ENCODE data around the gene FAM124A. TPM values are rescaled to one million over a fixed set of nuclear protein-coding genes. Genes with fewer than 3 reads are reported as not detected.

The FAM124A gene
- total RNA-seq (1 to 10 TPM in 6 of 7 donors, under 1 TPM in 1; 0.48 to 8.8 (median 1.9) TPM), polyA plus RNA-seq (1 to 10 TPM in 1 of 2 donors, under 1 TPM in 1; 0.63 to 2.3 TPM)
- long read RNA-seq, donor 1, partial matches to known transcripts = 0 of 3 reads
- long read RNA-seq, donor 1, other reads (novel, unspliced or antisense) = 3 of 3 reads
- long read RNA-seq, donor 2, full-length matches to known transcripts = 3 of 3 reads
- long read RNA-seq, donor 2, partial matches to known transcripts = 0 of 3 reads
- long read RNA-seq, donor 2, other reads (novel, unspliced or antisense) = 0 of 3 reads
- long read RNA-seq, donor 3, partial matches to known transcripts = 0 of 4 reads
- long read RNA-seq, donor 3, other reads (novel, unspliced or antisense) = 4 of 4 reads

DNA sequence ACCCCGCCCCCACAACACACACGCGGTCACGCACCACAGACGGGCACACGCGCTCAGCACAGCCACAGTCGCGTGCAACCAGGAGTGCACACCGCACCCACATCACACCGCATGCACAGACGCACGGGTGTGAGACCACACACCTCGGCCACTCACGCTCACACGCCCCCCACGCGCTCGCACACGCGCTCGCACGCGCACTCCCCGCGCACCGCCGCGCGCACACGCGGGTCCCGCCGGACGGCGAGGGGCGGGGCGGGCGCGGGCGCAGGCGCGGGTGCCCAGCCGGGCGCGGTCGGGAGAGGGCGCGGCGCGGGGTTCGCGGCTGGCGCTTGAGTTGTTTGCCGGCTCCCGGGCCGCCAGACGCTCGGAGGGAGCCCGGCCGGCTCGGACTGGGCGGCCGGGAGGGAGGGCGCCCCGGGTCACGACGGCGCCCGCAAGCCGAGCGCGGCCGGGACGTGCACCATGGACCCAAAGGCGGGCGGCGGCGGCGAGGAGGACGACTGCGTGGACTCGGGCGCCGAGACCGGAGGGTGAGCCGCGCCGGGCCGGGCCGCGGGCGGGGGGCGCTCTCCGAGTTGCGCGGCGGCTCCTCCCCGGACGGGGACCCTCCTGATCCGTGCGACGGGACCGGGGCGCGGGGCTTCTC is at the start of gene FAM124A:
Gene FAM124A (plus strand): TSS at position 362 of the 649 bp plus-strand sequence. CDS start 104 bp downstream, at position 466.
- no peak for TF ChIP-seq EP300 (IDR thresholded peaks at IDR 0.05)
- TF ChIP-seq, protein P1, sequence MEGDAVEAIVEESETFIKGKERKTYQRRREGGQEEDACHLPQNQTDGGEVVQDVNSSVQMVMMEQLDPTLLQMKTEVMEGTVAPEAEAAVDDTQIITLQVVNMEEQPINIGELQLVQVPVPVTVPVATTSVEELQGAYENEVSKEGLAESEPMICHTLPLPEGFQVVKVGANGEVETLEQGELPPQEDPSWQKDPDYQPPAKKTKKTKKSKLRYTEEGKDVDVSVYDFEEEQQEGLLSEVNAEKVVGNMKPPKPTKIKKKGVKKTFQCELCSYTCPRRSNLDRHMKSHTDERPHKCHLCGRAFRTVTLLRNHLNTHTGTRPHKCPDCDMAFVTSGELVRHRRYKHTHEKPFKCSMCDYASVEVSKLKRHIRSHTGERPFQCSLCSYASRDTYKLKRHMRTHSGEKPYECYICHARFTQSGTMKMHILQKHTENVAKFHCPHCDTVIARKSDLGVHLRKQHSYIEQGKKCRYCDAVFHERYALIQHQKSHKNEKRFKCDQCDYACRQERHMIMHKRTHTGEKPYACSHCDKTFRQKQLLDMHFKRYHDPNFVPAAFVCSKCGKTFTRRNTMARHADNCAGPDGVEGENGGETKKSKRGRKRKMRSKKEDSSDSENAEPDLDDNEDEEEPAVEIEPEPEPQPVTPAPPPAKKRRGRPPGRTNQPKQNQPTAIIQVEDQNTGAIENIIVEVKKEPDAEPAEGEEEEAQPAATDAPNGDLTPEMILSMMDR (IDR thresholded peaks at IDR 0.05) = peak in 2 of 3 donors; percentile 26 to 36
- no peak for TF ChIP-seq POLR2A (IDR thresholded peaks at IDR 0.05)
- Histone ChIP-seq H3K36me3 (no peaks in the 10 kb centered on the region), H3K27ac (no peak within 1 kb of the TSS), H3K27me3 (no peaks in the 10 kb centered on the region), H3K9me3 (no peaks in the 10 kb centered on the region), H3K4me3 (peak within 1 kb of the TSS; percentile 48), H3K4me1 (ENCODE audit: insufficient read depth) (peaks cover 5% of the 10 kb centered on the region)
- WGBS, 3 donors = 0 to 1% (median 1%) methylated on average over 16 to 106 of the region's 106 CpGs
- DNase-seq = peak; percentile 30 to 73 (median 51)
- intact Hi-C loops (cut with DNase I) = loop anchor here in 3 of 4 donors (2.0 to 10.0 kb wide), 4 partner anchors 53 to 503 kb away; no protein-coding TSS in a partner anchor

DNA sequence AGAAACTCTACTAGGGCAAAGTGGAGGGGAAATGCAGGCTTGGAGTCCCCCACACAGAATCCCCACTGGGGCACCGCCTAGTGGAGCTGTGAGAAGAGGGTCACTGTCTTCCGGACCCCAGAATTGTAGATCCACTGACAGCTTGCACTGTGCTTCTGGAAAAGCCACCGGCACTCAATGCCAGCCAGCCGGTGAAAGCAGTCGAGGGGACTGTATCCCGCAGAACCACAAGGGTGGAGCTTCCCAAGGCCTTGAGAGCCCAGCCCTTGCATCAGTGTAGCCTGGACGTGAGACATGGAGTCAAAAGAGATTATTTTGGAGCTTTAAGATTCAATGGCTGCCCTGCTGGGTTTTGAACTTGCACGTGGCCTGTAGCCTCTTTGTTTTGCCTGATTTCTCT is 47.2 kb upstream of the FAM124A start:
- no peak for DNase-seq
- H3K4me1 ChIP-seq (ENCODE audit: insufficient read depth) = no peaks in the 10 kb centered on the region
- WGBS, 3 donors = 74 to 90% (median 78%) methylated on average over 8 of the region's 8 CpGs
- H3K36me3 ChIP-seq = no peaks in the 10 kb centered on the region
- no peak overlapping the region for H3K27ac ChIP-seq
- TF ChIP-seq EP300 (IDR thresholded peaks at IDR 0.05) = no peak
- TF ChIP-seq, protein P1 (IDR thresholded peaks at IDR 0.05) = no peak
- TF ChIP-seq POLR2A (IDR thresholded peaks at IDR 0.05) = no peak
- H3K9me3 ChIP-seq = no peaks in the 10 kb centered on the region
- no peak overlapping the region for H3K4me3 ChIP-seq
- intact Hi-C loops (cut with DNase I) = no loop called here
- no peaks in the 10 kb centered on the region for H3K27me3 ChIP-seq

GRCh38 chr13:51175639-51176038 is 46.6 kb upstream of the FAM124A start:
- intact Hi-C loops (cut with DNase I) = no loop called here
- no peak for DNase-seq
- Histone ChIP-seq H3K9me3 (no peaks in the 10 kb centered on the region), H3K27ac (no peak overlapping the region), H3K27me3 (no peaks in the 10 kb centered on the region), H3K4me1 (ENCODE audit: insufficient read depth) (no peaks in the 10 kb centered on the region), H3K4me3 (no peak overlapping the region), H3K36me3 (no peaks in the 10 kb centered on the region)
- WGBS, 3 donors = 49 to 67% (median 50%) methylated on average over 1 of the region's 1 CpG
- TF ChIP-seq EP300 (IDR thresholded peaks at IDR 0.05) (no peak), POLR2A (IDR thresholded peaks at IDR 0.05) (no peak)
- TF ChIP-seq, protein P1 (IDR thresholded peaks at IDR 0.05) = no peak

- no peaks in the 10 kb centered on the region for H3K4me1 ChIP-seq (ENCODE audit: insufficient read depth)
- WGBS, 3 donors = 84 to 95% (median 90%) methylated on average over 1 of the region's 1 CpG
- no peak for TF ChIP-seq EP300 (IDR thresholded peaks at IDR 0.05)
- TF ChIP-seq POLR2A (IDR thresholded peaks at IDR 0.05) = no peak
- TF ChIP-seq, protein P1 (IDR thresholded peaks at IDR 0.05) = no peak
- no peak overlapping the region for H3K4me3 ChIP-seq
- DNase-seq = no peak
- H3K36me3 ChIP-seq = no peaks in the 10 kb centered on the region
- no peaks in the 10 kb centered on the region for H3K27me3 ChIP-seq
- H3K27ac ChIP-seq = no peak overlapping the region
- intact Hi-C loops (cut with DNase I) = no loop called here
- no peaks in the 10 kb centered on the region for H3K9me3 ChIP-seq
Observed at GRCh38 chr13:51177188-51177587, 45.0 kb upstream of the FAM124A start.

Measured in ovary (tissue), 10 donors.